Left ventricle myocardium inferior (tissue), 1 donor: ENCODE data around the gene LRRN2. TPM values are rescaled to one million over a fixed set of nuclear protein-coding genes. Genes with fewer than 3 reads are reported as not detected.

ENCODE experiments used
- DNase-seq: peaks from one replicate; pipeline ENCODE4 v3.0.0-alpha.2; 2020
- H3K27ac ChIP-seq: fragments of 200-600 bp; replicated peaks from 2 replicates; pipeline ENCODE4 v1.8.0; 2021
- H3K27me3 ChIP-seq: fragments of 200-600 bp; 2 replicates; pipeline ENCODE4 v1.8.0; 2021; ENCODE audit warnings: low read depth
- H3K36me3 ChIP-seq: fragments of 200-600 bp; 2 replicates; pipeline ENCODE4 v1.8.0; 2021
- H3K4me1 ChIP-seq: fragments of 200-600 bp; 2 replicates; pipeline ENCODE4 v1.8.0; 2021
- H3K4me3 ChIP-seq: fragments of 200-600 bp; 2 replicates; pipeline ENCODE4 v1.8.0; 2021; ENCODE audit warnings: mild to moderate bottlenecking, moderate library complexity
- H3K9me3 ChIP-seq: fragments of 200-600 bp; replicated peaks from 2 replicates; pipeline ENCODE4 v1.8.0; 2021
- intact Hi-C: fragments of 100-400 bp; cut with micrococcal nuclease; formaldehyde crosslinking; loops from one replicate; pipeline ENCODE4 v1.11.0; 2022
- total RNA-seq: library from RNA; stranded (reverse); fragmentation: NEBNext Ultra II Directional; extraction: Animal tissue kit (Norgen Biotek cat#: 25700); gene quantifications from one replicate; pipeline ENCODE4 v1.2.1, GENCODE V29; 2021
- TF ChIP-seq, protein P1 (sequence below): fragments of 200-600 bp; IDR thresholded peaks from 2 replicates; pipeline ENCODE4 v1.8.0; 2021; ENCODE audit warnings: antibody characterized with exemption, mild to moderate bottlenecking, borderline replicate concordance
- donor health status: DM: no; HTN: yes; CAD: no; lungs with severe emphysema.

LRRN2 gene
- total RNA-seq, 1 donor from 2014 or later = 1.4 TPM

GRCh38 chr1:204711103-204711946 lies 25.8 kb upstream of the LRRN2 start:
- Histone ChIP-seq H3K27ac (no peak overlapping the region), H3K4me3 (no peak overlapping the region), H3K36me3 (no peaks in the 10 kb centered on the region), H3K4me1 (peaks cover 15% of the 10 kb centered on the region), H3K27me3 (peaks cover 98% of the 10 kb centered on the region), H3K9me3 (no peaks in the 10 kb centered on the region)
- intact Hi-C loops = no loop called here
- no peak for DNase-seq
- TF ChIP-seq, protein P1, sequence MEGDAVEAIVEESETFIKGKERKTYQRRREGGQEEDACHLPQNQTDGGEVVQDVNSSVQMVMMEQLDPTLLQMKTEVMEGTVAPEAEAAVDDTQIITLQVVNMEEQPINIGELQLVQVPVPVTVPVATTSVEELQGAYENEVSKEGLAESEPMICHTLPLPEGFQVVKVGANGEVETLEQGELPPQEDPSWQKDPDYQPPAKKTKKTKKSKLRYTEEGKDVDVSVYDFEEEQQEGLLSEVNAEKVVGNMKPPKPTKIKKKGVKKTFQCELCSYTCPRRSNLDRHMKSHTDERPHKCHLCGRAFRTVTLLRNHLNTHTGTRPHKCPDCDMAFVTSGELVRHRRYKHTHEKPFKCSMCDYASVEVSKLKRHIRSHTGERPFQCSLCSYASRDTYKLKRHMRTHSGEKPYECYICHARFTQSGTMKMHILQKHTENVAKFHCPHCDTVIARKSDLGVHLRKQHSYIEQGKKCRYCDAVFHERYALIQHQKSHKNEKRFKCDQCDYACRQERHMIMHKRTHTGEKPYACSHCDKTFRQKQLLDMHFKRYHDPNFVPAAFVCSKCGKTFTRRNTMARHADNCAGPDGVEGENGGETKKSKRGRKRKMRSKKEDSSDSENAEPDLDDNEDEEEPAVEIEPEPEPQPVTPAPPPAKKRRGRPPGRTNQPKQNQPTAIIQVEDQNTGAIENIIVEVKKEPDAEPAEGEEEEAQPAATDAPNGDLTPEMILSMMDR = no peak

DNA sequence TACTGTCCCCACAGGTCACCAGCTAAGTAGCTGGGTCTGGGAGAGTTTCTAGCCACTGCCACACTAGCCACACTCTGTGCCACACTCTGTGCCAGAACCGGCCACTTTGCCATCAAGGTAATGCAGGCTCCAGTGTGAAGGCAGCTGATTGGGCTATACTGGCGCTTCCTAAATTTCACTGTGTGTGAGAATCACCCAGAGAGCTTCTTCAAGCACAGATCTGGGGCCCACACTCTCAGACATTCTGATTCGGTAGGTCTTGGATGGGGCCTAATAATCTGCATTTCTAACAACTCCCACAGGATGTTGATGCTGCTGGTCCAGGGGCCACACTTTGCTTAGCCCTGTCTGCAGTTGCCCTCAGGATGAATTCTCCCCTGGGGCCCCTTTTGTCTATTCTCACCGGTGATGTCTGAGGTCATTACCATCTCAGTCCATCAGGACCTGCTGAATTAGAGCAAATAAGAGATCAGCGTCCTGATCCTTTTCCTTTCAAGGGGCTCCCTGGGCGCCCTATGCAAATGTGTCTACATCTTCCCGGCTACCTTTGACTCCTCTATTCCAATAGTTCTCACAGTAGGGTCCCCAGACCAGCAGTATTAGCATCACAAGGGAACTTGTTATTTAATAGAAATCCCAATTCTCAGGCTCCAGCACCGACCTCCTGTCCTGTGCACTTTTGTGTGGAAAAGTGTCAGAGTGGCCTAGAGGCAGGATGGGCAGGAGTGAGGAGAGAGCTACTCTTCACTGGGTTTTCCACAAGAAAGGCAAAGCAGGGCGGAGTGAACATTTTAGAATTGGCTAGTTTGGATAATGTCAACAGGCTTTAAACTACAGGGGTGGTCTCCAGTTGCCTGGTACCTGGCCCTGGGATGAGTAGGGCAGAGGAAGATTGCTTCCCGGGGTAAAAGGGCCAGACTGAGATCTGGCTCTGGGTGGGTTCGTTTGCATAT lies 24.7 kb upstream of the LRRN2 start:
- no peak overlapping the region for H3K4me3 ChIP-seq
- H3K27ac ChIP-seq = no peak overlapping the region
- H3K36me3 ChIP-seq = no peaks in the 10 kb centered on the region
- TF ChIP-seq, protein P1 = no peak
- DNase-seq = no peak
- peaks cover 15% of the 10 kb centered on the region for H3K4me1 ChIP-seq
- H3K9me3 ChIP-seq = no peaks in the 10 kb centered on the region
- H3K27me3 ChIP-seq = peaks cover 87% of the 10 kb centered on the region
- intact Hi-C loops = no loop called here

DNA sequence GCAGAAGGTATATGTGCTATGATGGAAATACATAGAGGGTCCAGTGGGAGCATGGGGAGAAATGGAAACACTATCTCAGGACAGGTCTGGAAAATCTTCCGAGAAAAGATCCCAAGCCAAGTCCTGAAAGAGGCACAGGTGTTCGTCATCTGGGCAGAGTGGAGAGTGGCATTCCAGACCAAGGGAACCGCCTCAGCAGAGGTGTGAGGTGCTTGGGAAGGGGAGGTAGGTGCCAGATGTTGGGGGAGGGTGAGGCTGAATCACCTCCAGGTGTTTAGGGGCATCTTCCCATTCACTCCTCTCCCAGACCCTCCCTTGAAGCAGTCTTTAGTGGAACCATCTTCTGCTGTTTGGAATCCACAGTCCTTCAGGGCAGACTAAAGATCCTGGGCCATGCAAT lies 23.5 kb upstream of the LRRN2 start:
- H3K9me3 ChIP-seq = no peaks in the 10 kb centered on the region
- no peak for DNase-seq
- H3K4me3 ChIP-seq = no peak overlapping the region
- no peaks in the 10 kb centered on the region for H3K36me3 ChIP-seq
- H3K27ac ChIP-seq = no peak overlapping the region
- H3K27me3 ChIP-seq = peaks cover 78% of the 10 kb centered on the region
- intact Hi-C loops = no loop called here
- peaks cover 15% of the 10 kb centered on the region for H3K4me1 ChIP-seq
- TF ChIP-seq, protein P1 = no peak

DNA sequence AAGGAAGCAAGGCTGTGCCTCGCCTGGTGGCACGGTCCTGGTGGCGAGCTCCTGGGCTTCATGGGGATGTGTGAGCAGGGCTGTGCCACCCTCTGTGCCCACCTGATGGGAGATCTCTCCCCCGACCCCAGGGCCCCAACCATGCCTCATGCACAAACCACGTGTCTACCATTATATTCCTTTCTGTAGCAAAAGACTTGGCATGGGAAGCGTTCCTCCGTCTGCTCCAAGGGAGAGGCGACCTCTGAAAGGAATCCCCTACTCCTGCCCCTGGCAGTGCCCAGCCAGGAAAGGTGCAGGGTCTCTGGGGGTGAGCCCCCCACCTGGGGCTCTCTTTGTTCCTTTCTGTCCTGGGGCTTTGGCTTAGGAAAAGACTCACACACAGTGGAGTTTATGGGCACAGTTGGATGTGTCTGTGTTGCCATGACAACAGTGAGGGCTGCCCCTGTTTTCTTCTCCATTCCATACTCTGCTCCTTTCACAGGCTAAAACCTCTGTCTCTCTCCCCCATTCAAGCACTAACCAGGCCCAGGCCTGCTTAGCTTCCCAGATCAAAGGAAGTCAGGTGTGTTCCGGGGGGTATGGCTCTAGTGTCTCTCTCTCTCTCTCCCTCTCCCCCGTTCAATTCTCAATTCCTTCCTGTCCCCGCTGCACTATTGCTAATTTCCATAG lies 21.4 kb upstream of the LRRN2 start:
- intact Hi-C loops = no loop called here
- Histone ChIP-seq H3K27ac (no peak overlapping the region), H3K4me3 (no peak overlapping the region), H3K9me3 (no peaks in the 10 kb centered on the region), H3K36me3 (no peaks in the 10 kb centered on the region), H3K27me3 (peaks cover 74% of the 10 kb centered on the region), H3K4me1 (peaks cover 8% of the 10 kb centered on the region)
- TF ChIP-seq, protein P1 = no peak
- DNase-seq = no peak
